NOMO-1 treated with dmso at 0.1 percent for 144 hours (cell line): ENCODE measurements around the gene CEBPZOS.
A peak's percentile ranks its signal among the peaks of the same experiment; 100 is the strongest.

Experiments
- DNase-seq: peaks from one replicate; lab custom pipeline; 2025; ENCODE audit not compliant: unreplicated experiment; lab: John Stamatoyannopoulos, UW

Gene CEBPZOS

GRCh38 chr2:37231241-37232130, 35.2 kb downstream of the CEBPZOS start, which contains the start of the genes CEBPZ and NDUFAF7:
Gene CEBPZ (minus strand): TSS chr2:37231596. CDS start chr2:37231567, 29 bp downstream.
Gene NDUFAF7 (plus strand): TSS chr2:37231658. CDS start chr2:37231706, 48 bp downstream.
- DNase-seq = peak; percentile 92

GRCh38 chr2:37232131-37232933, 36.0 kb downstream of the CEBPZOS start:
- no peak for DNase-seq

GRCh38 chr2:37243435-37243834, 47.1 kb downstream of the CEBPZOS start:
- DNase-seq = no peak

- no peak for DNase-seq
These were observed 47.7 kb downstream of the CEBPZOS start for GRCh38 chr2:37244017-37244416.

- DNase-seq = no peak
These were observed 48.5 kb downstream of the CEBPZOS start for GRCh38 chr2:37244755-37245154.

- DNase-seq = no peak
These were observed 49.9 kb downstream of the CEBPZOS start for GRCh38 chr2:37246205-37246604.

GRCh38 chr2:37250869-37251740, 54.8 kb downstream of the CEBPZOS start:
- DNase-seq = no peak
